ENCODE data around the gene APMAP.
A peak's percentile ranks its signal among the peaks of the same experiment; 100 is the strongest.

The APMAP gene

GRCh38 chr20:25024171-25024570, 31.6 kb upstream of the APMAP start:
- no peak for DNase-seq

GRCh38 chr20:25023356-25023755, 30.8 kb upstream of the APMAP start:
- DNase-seq = no peak

DNA sequence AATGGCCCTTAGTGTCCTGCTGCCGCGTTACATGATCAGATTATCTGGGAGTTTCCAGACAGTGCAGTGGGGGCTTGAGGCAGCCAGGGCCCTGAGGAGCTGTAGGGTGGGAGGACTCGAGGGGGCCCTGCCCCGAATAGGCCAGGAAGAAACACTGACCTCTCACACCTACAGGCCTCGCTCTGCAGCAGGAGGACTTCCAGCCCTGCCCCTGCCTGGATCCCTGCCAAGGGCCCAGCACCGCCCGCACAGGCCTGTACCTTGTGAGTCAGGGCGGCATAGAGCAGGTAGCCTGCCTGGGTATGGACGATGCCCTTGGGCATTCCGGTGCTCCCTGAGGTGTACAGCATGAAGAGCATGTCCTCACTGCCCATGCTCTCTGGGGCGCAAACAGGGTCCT, 30.1 kb upstream of the APMAP start:
- DNase-seq = peak; percentile 4

- no peak for DNase-seq
These were observed 28.8 kb upstream of the APMAP start for GRCh38 chr20:25021336-25021735.

DNA sequence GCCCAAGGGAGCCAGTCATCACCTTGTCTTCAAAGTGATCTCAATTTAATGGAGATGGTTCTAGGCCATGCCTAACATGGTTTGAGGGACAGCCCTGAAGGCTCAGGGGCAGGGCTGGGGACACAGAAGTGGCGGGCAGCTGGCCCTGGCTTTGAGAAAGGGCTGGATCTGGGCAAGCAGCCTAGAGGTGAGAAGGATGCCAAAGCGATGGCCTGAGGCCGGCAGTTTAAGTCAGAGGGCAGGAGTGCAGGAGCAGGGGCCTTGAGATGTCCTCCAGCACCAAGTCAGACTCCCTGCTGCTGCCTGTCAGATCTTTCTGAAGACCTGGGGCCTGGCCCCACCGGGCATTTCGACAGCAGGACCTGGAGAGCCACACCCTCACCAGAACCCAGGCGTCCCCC, 28.4 kb upstream of the APMAP start:
- DNase-seq = no peak

GRCh38 chr20:25020345-25020744, 27.8 kb upstream of the APMAP start:
- DNase-seq = no peak

- DNase-seq = no peak
These were observed 27.0 kb upstream of the APMAP start for GRCh38 chr20:25019381-25020155.

GRCh38 chr20:25018841-25019240, 26.3 kb upstream of the APMAP start:
- no peak for DNase-seq

GRCh38 chr20:25018425-25018824, 25.9 kb upstream of the APMAP start:
- DNase-seq = no peak

GRCh38 chr20:25017257-25017803, 24.8 kb upstream of the APMAP start:
- no peak for DNase-seq

- DNase-seq = peak; percentile 8
These were observed 23.9 kb upstream of the APMAP start for GRCh38 chr20:25016471-25016870.

GRCh38 chr20:25015986-25016385, 23.4 kb upstream of the APMAP start:
- peak; percentile 11 for DNase-seq

- peak; percentile 8 for DNase-seq
These were observed 22.3 kb upstream of the APMAP start for GRCh38 chr20:25014816-25015215.

- DNase-seq = peak; percentile 13
These were observed 21.2 kb upstream of the APMAP start for GRCh38 chr20:25013478-25014380.

GRCh38 chr20:25012616-25013189, 20.2 kb upstream of the APMAP start:
- peak; percentile 9 for DNase-seq

DNA sequence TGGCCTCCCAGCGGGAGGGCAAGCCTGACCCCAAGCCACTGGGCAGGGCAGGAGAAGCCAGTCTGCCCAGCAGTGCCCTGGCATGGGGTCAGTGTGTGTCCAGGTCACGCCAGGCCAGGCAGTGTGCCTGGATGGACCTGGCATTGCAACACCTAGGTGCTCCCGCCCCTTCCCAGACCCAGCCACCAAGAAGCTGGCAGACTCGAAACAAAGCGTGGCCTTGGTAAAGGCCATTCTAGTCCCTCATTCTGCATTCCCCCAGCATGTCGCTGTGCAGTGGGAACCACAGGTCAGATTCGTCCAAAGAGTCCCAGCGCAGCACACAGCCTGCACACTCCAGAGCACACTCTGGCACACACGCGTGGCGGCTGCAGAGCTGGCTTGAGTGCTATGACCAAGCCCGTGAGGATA, 19.3 kb upstream of the APMAP start:
- peak; percentile 4 for DNase-seq

- DNase-seq = peak; percentile 11
These were observed 18.7 kb upstream of the APMAP start for GRCh38 chr20:25011261-25011660.

GRCh38 chr20:25009218-25010145, 16.9 kb upstream of the APMAP start:
- DNase-seq = peak; percentile 5

GRCh38 chr20:25008388-25009217, 16.1 kb upstream of the APMAP start:
- DNase-seq = peak; percentile 2

DNA sequence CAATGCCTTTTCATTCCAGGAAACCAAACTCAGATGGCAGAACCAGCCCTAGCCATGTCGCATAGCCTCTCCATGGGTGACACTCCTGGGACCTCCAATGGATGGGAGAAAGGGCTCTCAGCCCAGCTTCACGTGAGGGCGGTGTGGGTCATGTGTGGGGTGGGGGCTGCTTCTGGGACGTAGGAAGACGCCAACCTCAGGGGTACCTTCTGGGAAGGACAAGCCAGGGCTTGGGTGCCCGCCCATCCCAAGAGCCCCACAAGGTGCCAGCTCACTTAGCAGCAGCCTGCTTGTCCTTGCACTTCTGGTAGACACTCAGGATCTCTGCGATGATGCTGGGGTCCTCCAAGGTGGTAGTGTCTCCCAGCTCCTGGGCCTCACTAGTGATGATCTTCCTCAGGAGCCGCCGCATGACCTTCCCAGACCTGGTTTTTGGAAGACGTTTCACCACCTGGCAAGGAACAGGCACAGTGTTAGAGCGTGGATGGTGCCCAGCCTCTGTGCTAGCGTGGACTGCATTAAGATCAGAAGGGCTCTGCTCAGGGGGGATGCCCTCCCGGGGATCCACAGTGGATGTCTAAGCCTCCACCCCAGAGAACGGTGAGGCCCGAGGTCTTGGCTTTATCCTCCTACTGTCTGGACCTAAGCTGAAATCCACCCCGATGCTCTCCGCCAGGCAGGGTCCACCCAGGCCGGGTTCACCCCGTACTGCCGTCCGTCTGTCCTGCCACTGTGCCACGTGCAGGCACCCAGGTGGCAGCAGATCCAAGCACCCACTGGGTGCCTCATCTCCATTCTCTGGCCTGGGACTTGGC, 15.1 kb upstream of the APMAP start:
- peak; percentile 8 for DNase-seq

All from activated T-cell treated with anti-CD3 and anti-CD28 coated beads, Interleukin-2, amount 50 U/mL, for 1 hour (primary cell).